ENCODE measurements around the gene PROK2.

The PROK2 gene

GRCh38 chr3:71779674-71780377 lies 5.1 kb downstream of the PROK2 start:
- Histone ChIP-seq H3K4me2 (ENCODE audit: low read depth, low read length, poor library complexity, severe bottlenecking) (no peak overlapping the region), H2AFZ (ENCODE audit: low read length) (no peak overlapping the region), H3K79me2 (ENCODE audit: insufficient read depth, low read length) (no peaks in the 10 kb centered on the region), H3K36me3 (ENCODE audit: insufficient read depth, low read length) (no peaks in the 10 kb centered on the region), H3K4me1 (ENCODE audit: insufficient read depth, low read length, poor library complexity, severe bottlenecking) (peaks cover 8% of the 10 kb centered on the region), H3K4me3 (ENCODE audit: low read length, poor library complexity, severe bottlenecking) (no peak overlapping the region), H3K9ac (ENCODE audit: low read depth, low read length, poor library complexity, severe bottlenecking) (no peak overlapping the region), H4K20me1 (ENCODE audit: insufficient read depth, low read length, poor library complexity, severe bottlenecking) (no peaks in the 10 kb centered on the region), H3K27me3 (ENCODE audit: insufficient read depth, low read length, poor library complexity, severe bottlenecking) (peaks cover 87% of the 10 kb centered on the region), H3F3A (ENCODE audit: low read depth) (no peaks in the 10 kb centered on the region), H3K9me2 (replicated peaks; ENCODE audit: low read depth, low read length) (no peaks in the 10 kb centered on the region), H3K9me3 (ENCODE audit: insufficient read depth, low read depth, low read length) (no peaks in the 10 kb centered on the region)
- TF ChIP-seq EZH2phosphoT487 (IDR thresholded peaks at IDR 0.05; ENCODE audit: borderline replicate concordance) (peak; percentile 70; the same call in 1 of the 2 replicates), CTCF (conservative IDR thresholded peaks at IDR 0.05; ENCODE audit: low read length) (no peak)

- H3K4me2 ChIP-seq (ENCODE audit: low read depth, low read length, poor library complexity, severe bottlenecking) = no peak overlapping the region
- H3K4me1 ChIP-seq (ENCODE audit: insufficient read depth, low read length, poor library complexity, severe bottlenecking) = peaks cover 8% of the 10 kb centered on the region
- peaks cover 90% of the 10 kb centered on the region for H3K27me3 ChIP-seq (ENCODE audit: insufficient read depth, low read length, poor library complexity, severe bottlenecking)
- no peak overlapping the region for H2AFZ ChIP-seq (ENCODE audit: low read length)
- no peaks in the 10 kb centered on the region for H3K36me3 ChIP-seq (ENCODE audit: insufficient read depth, low read length)
- H3K9ac ChIP-seq (ENCODE audit: low read depth, low read length, poor library complexity, severe bottlenecking) = no peak overlapping the region
- H3F3A ChIP-seq (ENCODE audit: low read depth) = no peaks in the 10 kb centered on the region
- no peak for TF ChIP-seq EZH2phosphoT487 (IDR thresholded peaks at IDR 0.05; ENCODE audit: borderline replicate concordance)
- no peak for TF ChIP-seq CTCF (conservative IDR thresholded peaks at IDR 0.05; ENCODE audit: low read length)
- no peaks in the 10 kb centered on the region for H3K79me2 ChIP-seq (ENCODE audit: insufficient read depth, low read length)
- H4K20me1 ChIP-seq (ENCODE audit: insufficient read depth, low read length, poor library complexity, severe bottlenecking) = no peaks in the 10 kb centered on the region
- no peaks in the 10 kb centered on the region for H3K9me2 ChIP-seq (replicated peaks; ENCODE audit: low read depth, low read length)
- H3K9me3 ChIP-seq (ENCODE audit: insufficient read depth, low read depth, low read length) = no peaks in the 10 kb centered on the region
- H3K4me3 ChIP-seq (ENCODE audit: low read length, poor library complexity, severe bottlenecking) = no peak overlapping the region
Observed at GRCh38 chr3:71778353-71778752, 6.6 kb downstream of the PROK2 start.

GRCh38 chr3:71776538-71776937 lies 8.4 kb downstream of the PROK2 start:
- Histone ChIP-seq H2AFZ (ENCODE audit: low read length) (no peak overlapping the region), H3K4me3 (ENCODE audit: low read length, poor library complexity, severe bottlenecking) (no peak overlapping the region), H3K9me2 (replicated peaks; ENCODE audit: low read depth, low read length) (no peaks in the 10 kb centered on the region), H3K9me3 (ENCODE audit: insufficient read depth, low read depth, low read length) (no peaks in the 10 kb centered on the region), H3K4me2 (ENCODE audit: low read depth, low read length, poor library complexity, severe bottlenecking) (no peak overlapping the region), H3K79me2 (ENCODE audit: insufficient read depth, low read length) (no peaks in the 10 kb centered on the region), H3K36me3 (ENCODE audit: insufficient read depth, low read length) (no peaks in the 10 kb centered on the region), H3K27me3 (ENCODE audit: insufficient read depth, low read length, poor library complexity, severe bottlenecking) (peaks cover 86% of the 10 kb centered on the region), H3K9ac (ENCODE audit: low read depth, low read length, poor library complexity, severe bottlenecking) (no peak overlapping the region), H4K20me1 (ENCODE audit: insufficient read depth, low read length, poor library complexity, severe bottlenecking) (no peaks in the 10 kb centered on the region), H3K4me1 (ENCODE audit: insufficient read depth, low read length, poor library complexity, severe bottlenecking) (peaks cover 8% of the 10 kb centered on the region), H3F3A (ENCODE audit: low read depth) (no peaks in the 10 kb centered on the region)
- TF ChIP-seq EZH2phosphoT487 (IDR thresholded peaks at IDR 0.05; ENCODE audit: borderline replicate concordance) = no peak
- TF ChIP-seq CTCF (conservative IDR thresholded peaks at IDR 0.05; ENCODE audit: low read length) = no peak
